HEK293T (cell line): Measurements from ENCODE around the gene TMEM95.

Source experiments
- ARNT ChIP-seq: fragments of 450-650 bp; IDR thresholded peaks from 2 replicates; pipeline ENCODE4 v1.6.1; 2017; ENCODE audit warnings: mild to moderate bottlenecking
- BHLHE40 ChIP-seq: fragments of 450-650 bp; IDR thresholded peaks from 2 replicates; pipeline ENCODE4 v1.6.1; 2016; ENCODE audit warnings: mild to moderate bottlenecking, moderate library complexity, borderline replicate concordance
- CTBP1 ChIP-seq: fragments of 450-650 bp; IDR thresholded peaks from 2 replicates; pipeline ENCODE4 v1.6.1; 2016; ENCODE audit warnings: borderline replicate concordance
- ELF4 ChIP-seq: fragments of 450-650 bp; IDR thresholded peaks from 2 replicates; pipeline ENCODE4 v1.6.1; 2017; ENCODE audit warnings: antibody characterized with exemption
- FOXA1 ChIP-seq: fragments of 450-650 bp; IDR thresholded peaks from 2 replicates; pipeline ENCODE4 v1.6.1; 2016; ENCODE audit warnings: mild to moderate bottlenecking
- FOXM1 ChIP-seq: fragments of 450-650 bp; IDR thresholded peaks from 2 replicates; pipeline ENCODE4 v1.6.1; 2017; ENCODE audit warnings: mild to moderate bottlenecking, borderline replicate concordance
- LEF1 ChIP-seq: fragments of 450-650 bp; IDR thresholded peaks from 2 replicates; pipeline ENCODE4 v1.6.1; 2017; ENCODE audit warnings: mild to moderate bottlenecking, borderline replicate concordance
- SP1 ChIP-seq: fragments of 450-650 bp; IDR thresholded peaks from 2 replicates; pipeline ENCODE4 v1.6.1; 2017
- SUZ12 ChIP-seq: fragments of 450-650 bp; IDR thresholded peaks from 2 replicates; pipeline ENCODE4 v1.6.1; 2016; ENCODE audit warnings: mild to moderate bottlenecking
- TARDBP ChIP-seq: fragments of 450-650 bp; IDR thresholded peaks from 2 replicates; pipeline ENCODE4 v1.6.1; 2016
- ZNF384 ChIP-seq: fragments of 450-650 bp; IDR thresholded peaks from 2 replicates; pipeline ENCODE4 v1.6.1; 2016

GRCh38 chr17:7341842-7342241 is 13.1 kb upstream of the TMEM95 start:
- no peak for TF ChIP-seq ELF4
- no peak for TF ChIP-seq ARNT
- no peak for TF ChIP-seq FOXM1
- no peak for TF ChIP-seq SUZ12
- TF ChIP-seq BHLHE40, result no peak
- TF ChIP-seq FOXA1, result no peak
- no peak for TF ChIP-seq CTBP1
- no peak for TF ChIP-seq ZNF384
- TF ChIP-seq SP1, result no peak
- no peak for TF ChIP-seq LEF1
- TF ChIP-seq TARDBP, result no peak
